Natural killer cell (primary cell): ENCODE results near the gene PTPRK. TPM values are rescaled to one million over a fixed set of nuclear protein-coding genes. Genes with fewer than 3 reads are reported as not detected.

Source experiments
- ATAC-seq, 3 donors: fragments of 150-1000 bp in 2 of 3; fragments of 200-7000 bp in 1 of 3; cut with Tn5 transposase; 1 replicate in 1 of 3; 2 replicates in 2 of 3; pipeline ENCODE4 v1.10.0; 2021; ENCODE audit warnings: mild to moderate bottlenecking in 2 of 3, moderate library complexity in 2 of 3
- DNase-seq, 2 donors: peaks; one replicate each; pipeline versions ENCODE4 v3.0.0 to v3.0.0-alpha.2; 2013 to 2021; ENCODE audit warnings: mixed read lengths in 1 of 2
- H3K27ac ChIP-seq: one replicate; pipeline ENCODE4 v1.5.1; 2013; ENCODE audit warnings: mild to moderate bottlenecking, low read length
- H3K27me3 ChIP-seq: one replicate; pipeline ENCODE4 v1.6.1; 2013; ENCODE audit warnings: low read length; ENCODE audit not compliant: control insufficient read depth, insufficient read depth
- H3K36me3 ChIP-seq: one replicate; pipeline ENCODE4 v1.6.1; 2013; ENCODE audit warnings: low read length; ENCODE audit not compliant: control insufficient read depth, insufficient read depth
- H3K4me1 ChIP-seq: one replicate; pipeline ENCODE4 v1.6.1; 2013; ENCODE audit warnings: low read length; ENCODE audit not compliant: control insufficient read depth, insufficient read depth
- H3K4me3 ChIP-seq: one replicate; pipeline ENCODE4 v1.5.1; 2013; ENCODE audit warnings: low read length
- H3K9me3 ChIP-seq: one replicate; pipeline ENCODE4 v1.6.1; 2013; ENCODE audit warnings: low read length; ENCODE audit not compliant: control insufficient read depth, insufficient read depth
- H3K27ac Mint-ChIP-seq, 2 donors: one replicate each; pipeline ENCODE4 v1.8.0; 2022; ENCODE audit warnings: mild to moderate bottlenecking in 2 of 2, mixed read lengths in 2 of 2, moderate library complexity in 1 of 2
- H3K27me3 Mint-ChIP-seq, 2 donors: one replicate each; pipeline ENCODE4 v1.8.0; 2022; ENCODE audit warnings: low read depth in 2 of 2, mixed read lengths in 2 of 2
- H3K36me3 Mint-ChIP-seq: one replicate; pipeline ENCODE4 v1.8.0; 2022; ENCODE audit warnings: mixed read lengths
- H3K4me1 Mint-ChIP-seq, 2 donors: one replicate each; pipeline ENCODE4 v1.8.0; 2022; ENCODE audit warnings: mixed read lengths in 2 of 2
- H3K4me3 Mint-ChIP-seq: one replicate; pipeline ENCODE4 v1.8.0; 2022; ENCODE audit warnings: mild to moderate bottlenecking, moderate library complexity, mixed read lengths
- H3K9me3 Mint-ChIP-seq, 2 donors: one replicate each; pipeline ENCODE4 v1.8.0; 2022; ENCODE audit warnings: mixed read lengths in 2 of 2
- CTCF ChIP-seq: fragments of 200-600 bp; IDR thresholded peaks from one replicate; pipeline ENCODE4 v1.8.0; 2022; ENCODE audit warnings: antibody characterized with exemption
- WGBS: methylation state at CpG from one replicate; pipeline ENCODE4 v1.1.7; 2013; ENCODE audit warnings: missing lambda C conversion rate; ENCODE audit not compliant: insufficient coverage; 5-methylcytosine and 5-hydroxymethylcytosine counted together
- intact Hi-C: fragments of 100-400 bp; cut with micrococcal nuclease; formaldehyde crosslinking; loops from one replicate; pipeline ENCODE4 v1.14.2; 2022
- total RNA-seq, 4 donors: library from RNA; stranded (reverse); fragments of 120-200 nt in 1 of 4; gene quantifications; one replicate each; pipeline versions ENCODE4 v1.2.3 to v1.2.4, GENCODE V29; 2013 to 2022

PTPRK gene
- total RNA-seq, 3 donors from 2014 or later (not counting 1 experiment from before 2014, with no cell fraction given) = 0.14 to 1.2 (median 0.95) TPM

- no peak overlapping the region for H3K4me3 Mint-ChIP-seq
- H3K27me3 Mint-ChIP-seq = no peaks in the 10 kb centered on the region
These were observed 358.6 kb downstream of the PTPRK start for GRCh38 chr6:128161839-128162238.

GRCh38 chr6:128161263-128161662, 359.1 kb downstream of the PTPRK start:
- Mint-ChIP-seq H3K27ac (no peak overlapping the region), H3K4me3 (no peak overlapping the region), H3K27me3 (no peaks in the 10 kb centered on the region), H3K4me1 (peaks cover 0 to 2% of the 10 kb centered on the region in 2 donors), H3K36me3 (no peaks in the 10 kb centered on the region), H3K9me3 (no peaks in the 10 kb centered on the region)
- intact Hi-C loops = no loop called here
- Histone ChIP-seq H3K4me1 (no peaks in the 10 kb centered on the region), H3K27me3 (no peaks in the 10 kb centered on the region), H3K36me3 (no peaks in the 10 kb centered on the region), H3K4me3 (no peak overlapping the region), H3K27ac (no peak overlapping the region), H3K9me3 (no peaks in the 10 kb centered on the region)
- no peak for ATAC-seq
- 100% methylated on average over 1 of the region's 1 CpG for WGBS
- no peak for DNase-seq
- no peak for TF ChIP-seq CTCF

More at GRCh38 chr6:128161839-128162238, 358.6 kb downstream of the PTPRK start:
- Histone ChIP-seq H3K36me3 (no peaks in the 10 kb centered on the region), H3K4me1 (no peaks in the 10 kb centered on the region), H3K4me3 (no peak overlapping the region), H3K9me3 (no peaks in the 10 kb centered on the region), H3K27me3 (no peaks in the 10 kb centered on the region), H3K27ac (no peak overlapping the region)
- no CpG with 5 or more reads among the region's 1 CpG for WGBS
- ATAC-seq (no peak), DNase-seq (no peak)
- H3K27ac Mint-ChIP-seq = no peak overlapping the region
- H3K4me1 Mint-ChIP-seq = no peaks in the 10 kb centered on the region
- no peaks in the 10 kb centered on the region for H3K9me3 Mint-ChIP-seq
- no peaks in the 10 kb centered on the region for H3K36me3 Mint-ChIP-seq
- TF ChIP-seq CTCF = no peak
- intact Hi-C loops = no loop called here

GRCh38 chr6:128158496-128158895, 361.9 kb downstream of the PTPRK start:
- H3K27me3 Mint-ChIP-seq = no peaks in the 10 kb centered on the region
- 48% methylated on average over 2 of the region's 4 CpGs for WGBS
- ATAC-seq = no peak

More at GRCh38 chr6:128158496-128158895, 361.9 kb downstream of the PTPRK start:
- no peak for DNase-seq
- no peak overlapping the region for H3K27ac ChIP-seq
- H3K9me3 Mint-ChIP-seq = no peaks in the 10 kb centered on the region
- intact Hi-C loops = no loop called here
- no peak for TF ChIP-seq CTCF
- no peaks in the 10 kb centered on the region for H3K36me3 Mint-ChIP-seq
- H3K27ac Mint-ChIP-seq = no peak overlapping the region
- no peaks in the 10 kb centered on the region for H3K36me3 ChIP-seq
- no peaks in the 10 kb centered on the region for H3K9me3 ChIP-seq
- H3K4me3 ChIP-seq = no peak overlapping the region
- H3K4me3 Mint-ChIP-seq = peak overlapping the region; percentile 6
- no peaks in the 10 kb centered on the region for H3K4me1 ChIP-seq
- no peaks in the 10 kb centered on the region for H3K27me3 ChIP-seq
- peaks cover 0 to 5% of the 10 kb centered on the region in 2 donors for H3K4me1 Mint-ChIP-seq
